ENCODE results near the gene RAPGEF2.

Gene RAPGEF2

GRCh38 chr4:159191989-159192388 is 89.1 kb downstream of the RAPGEF2 start:
- DNase-seq (ENCODE audit: low read depth in 3 of 3, low spot score in 1 of 3) = no peak

GRCh38 chr4:159193046-159193620 is 90.3 kb downstream of the RAPGEF2 start:
- DNase-seq (ENCODE audit: low read depth in 3 of 3, low spot score in 1 of 3) = no peak

DNA sequence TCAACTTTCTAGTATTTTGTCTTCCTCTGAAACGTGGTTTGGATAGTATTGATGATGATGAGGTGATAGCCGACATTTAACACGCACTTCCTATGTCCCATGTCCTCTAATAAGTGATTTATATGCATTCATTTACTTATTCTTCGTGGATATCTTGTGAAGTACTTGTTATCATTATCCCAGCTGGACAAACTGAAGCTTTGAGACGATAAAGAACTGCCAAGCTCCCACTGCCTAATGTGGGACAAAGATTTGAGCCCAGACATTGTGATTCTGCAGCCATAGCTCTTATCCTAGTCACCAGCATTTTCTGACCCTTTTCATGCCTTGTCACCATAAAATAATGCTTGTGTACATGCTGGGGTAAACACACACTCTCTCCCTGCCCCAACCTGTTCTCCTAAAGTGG is 92.5 kb downstream of the RAPGEF2 start:
- DNase-seq (ENCODE audit: low read depth in 3 of 3, low spot score in 1 of 3) = no peak

DNA sequence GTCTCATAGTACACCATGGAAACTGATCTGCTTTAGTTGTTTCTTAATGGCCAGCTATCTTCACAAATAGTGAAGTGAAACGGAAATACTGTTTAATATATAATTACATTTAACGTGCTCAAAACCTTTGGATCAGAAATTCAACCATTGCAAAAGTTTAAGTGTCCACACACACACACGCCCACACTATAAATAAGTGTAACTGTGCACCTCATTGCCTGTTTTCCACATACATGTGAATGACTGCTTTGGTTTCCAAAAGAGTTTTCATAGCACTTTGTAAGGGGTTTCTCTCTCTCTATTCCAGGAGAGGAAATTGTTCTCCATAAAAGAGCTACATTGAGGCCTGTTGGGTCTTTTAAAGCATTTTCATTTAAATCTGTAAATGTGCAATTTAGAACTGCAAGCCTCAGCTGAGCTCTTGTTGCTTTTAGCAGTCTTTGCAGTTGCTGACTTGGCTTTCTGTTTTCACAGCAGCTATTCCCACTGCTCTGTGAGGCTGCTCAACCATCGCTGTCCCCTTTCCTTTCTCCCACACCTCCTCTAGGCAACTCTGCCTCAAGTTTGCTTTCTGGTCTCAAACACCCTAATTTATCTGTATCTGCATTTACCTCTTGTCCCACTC is 94.5 kb downstream of the RAPGEF2 start:
- no peak for DNase-seq (ENCODE audit: low read depth in 3 of 3, low spot score in 1 of 3)

GRCh38 chr4:159197885-159198269 is 95.0 kb downstream of the RAPGEF2 start:
- DNase-seq (ENCODE audit: low read depth in 3 of 3, low spot score in 1 of 3) = no peak

GRCh38 chr4:159199826-159200225 is 96.9 kb downstream of the RAPGEF2 start:
- DNase-seq (ENCODE audit: low read depth in 3 of 3, low spot score in 1 of 3) = no peak

- DNase-seq (ENCODE audit: low read depth in 3 of 3, low spot score in 1 of 3) = no peak
These were observed 98.3 kb downstream of the RAPGEF2 start for GRCh38 chr4:159201168-159201567.

DNA sequence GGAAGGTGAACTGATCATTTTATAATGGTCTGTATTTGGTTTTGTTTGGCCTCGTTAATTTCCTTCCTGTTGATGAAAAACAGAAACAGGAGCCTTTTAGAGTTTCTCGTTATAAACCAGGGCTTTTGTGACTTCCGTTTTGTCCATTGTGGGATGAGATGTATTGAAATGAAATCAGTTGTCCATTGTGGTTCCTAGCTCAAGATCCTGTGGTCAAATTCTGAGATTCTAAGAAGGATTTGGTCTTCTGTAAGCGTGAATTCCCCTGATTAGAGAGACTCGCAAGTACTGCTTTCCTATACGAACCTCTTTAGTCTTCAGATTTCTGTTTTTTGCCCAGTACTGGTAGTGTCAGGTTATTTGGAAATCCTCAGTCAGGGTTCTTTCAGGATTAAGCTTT is 101.7 kb downstream of the RAPGEF2 start:
- no peak for DNase-seq (ENCODE audit: low read depth in 3 of 3, low spot score in 1 of 3)

DNA sequence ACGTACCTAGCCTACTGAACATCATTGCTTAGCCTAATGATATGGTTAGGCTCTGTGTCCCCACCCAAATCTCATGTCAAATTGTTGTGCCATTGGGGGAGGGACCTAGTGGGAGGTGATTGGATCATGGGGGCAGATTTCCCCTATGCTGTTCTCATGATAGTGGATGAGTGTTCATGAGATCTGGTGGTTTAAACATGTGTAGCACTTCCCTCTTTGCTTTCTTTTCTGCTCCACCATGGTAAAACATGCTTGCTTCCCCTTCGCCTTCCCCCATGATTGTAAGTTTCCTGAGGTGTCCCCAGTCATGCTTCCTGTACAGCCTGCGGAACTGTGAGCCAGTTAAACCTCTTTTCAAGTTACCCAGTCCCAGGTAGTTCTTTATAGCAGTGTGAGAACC is 102.6 kb downstream of the RAPGEF2 start:
- no peak for DNase-seq (ENCODE audit: low read depth in 3 of 3, low spot score in 1 of 3)

- DNase-seq (ENCODE audit: low read depth in 3 of 3, low spot score in 1 of 3) = peak in 1 of 3 donors; percentile 2
These were observed 103.6 kb downstream of the RAPGEF2 start for GRCh38 chr4:159206427-159206871.

DNA sequence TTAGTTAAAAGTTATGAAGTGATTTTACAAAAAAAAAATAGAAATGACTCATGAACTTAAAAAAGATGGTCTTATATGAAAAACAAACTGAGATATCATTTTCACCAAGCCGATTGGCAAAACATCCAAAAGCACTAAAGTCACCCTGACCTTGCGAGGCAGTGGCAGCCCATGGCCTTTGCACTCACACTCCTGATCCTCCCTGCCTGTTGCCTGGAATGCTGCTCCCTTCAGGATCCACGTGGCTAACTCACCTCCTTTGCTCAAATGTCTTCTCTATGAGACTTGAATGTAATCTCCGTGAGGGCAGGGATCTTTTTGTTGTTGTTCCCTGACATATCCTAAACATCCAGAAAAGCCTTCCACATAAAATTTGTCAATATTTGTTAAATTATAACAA is 106.4 kb downstream of the RAPGEF2 start:
- DNase-seq (ENCODE audit: low read depth in 3 of 3, low spot score in 1 of 3) = no peak

DNA sequence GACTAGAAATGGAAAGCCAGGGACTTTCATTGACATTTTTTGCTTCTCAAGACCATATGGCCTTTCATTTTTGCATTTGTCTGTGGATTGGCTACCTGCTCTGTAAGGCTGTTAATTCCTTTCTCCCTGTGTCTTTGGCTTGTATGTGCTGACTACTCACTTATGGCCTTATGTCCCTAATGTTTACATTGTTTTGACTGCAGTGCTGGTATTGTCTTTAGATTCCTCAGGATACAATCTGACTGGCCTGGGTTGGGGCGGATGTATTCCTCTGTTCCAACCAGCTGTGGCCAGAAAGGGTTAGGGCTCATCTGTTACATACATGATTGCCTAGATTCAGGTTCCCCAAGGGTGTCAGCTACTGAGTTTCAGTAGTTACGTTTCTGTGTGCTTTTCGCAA is 108.1 kb downstream of the RAPGEF2 start:
- DNase-seq (ENCODE audit: low read depth in 3 of 3, low spot score in 1 of 3) = no peak

DNA sequence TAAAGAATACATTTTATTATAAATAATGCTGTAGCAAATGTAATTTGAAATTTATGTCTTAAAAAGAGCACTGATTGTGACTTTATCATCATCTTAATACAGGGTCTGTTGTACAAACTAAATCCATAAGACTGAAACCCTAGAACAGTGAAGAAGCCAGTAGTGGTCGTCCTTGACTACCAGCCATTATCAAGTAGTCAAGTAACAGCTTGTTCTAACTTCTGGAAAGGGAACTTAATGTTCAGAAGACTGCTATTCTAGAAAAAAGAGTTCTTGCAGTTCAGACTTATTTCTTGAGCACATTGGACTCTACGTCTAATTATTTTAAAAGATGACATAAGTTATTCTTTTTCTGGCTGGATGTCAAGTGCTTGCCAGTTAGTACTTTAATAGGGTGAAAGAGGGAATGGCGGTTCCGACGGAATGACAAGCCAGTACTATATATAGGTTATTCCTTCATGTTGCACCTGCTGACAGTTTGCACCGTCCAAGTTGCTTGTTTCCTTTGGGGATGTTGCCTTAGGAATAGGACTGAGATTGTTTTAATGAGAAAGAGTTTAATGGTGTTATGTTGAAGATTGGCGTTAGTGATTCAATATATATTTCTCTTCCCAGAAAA is 109.9 kb downstream of the RAPGEF2 start:
- DNase-seq (ENCODE audit: low read depth in 3 of 3, low spot score in 1 of 3) = no peak

DNA sequence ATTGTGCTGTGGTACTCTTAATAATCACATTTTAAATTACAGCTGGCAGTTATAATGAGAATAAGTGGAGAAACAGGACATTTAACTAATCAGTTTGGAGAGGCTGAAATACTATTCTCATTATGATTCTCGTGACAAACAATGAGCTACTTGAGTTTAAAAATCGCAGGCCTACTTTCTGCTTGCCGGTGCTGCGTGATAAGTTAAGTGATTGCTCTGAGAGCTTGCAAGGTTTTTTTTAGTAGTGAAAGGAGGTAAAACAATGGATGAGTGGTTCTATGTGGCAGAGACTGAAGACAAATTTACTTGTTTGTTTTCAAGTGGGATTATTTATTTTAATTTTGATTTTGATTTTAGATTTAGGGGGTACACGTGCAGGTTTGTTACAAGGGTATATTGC is 114.0 kb downstream of the RAPGEF2 start:
- DNase-seq (ENCODE audit: low read depth in 3 of 3, low spot score in 1 of 3) = no peak

DNA sequence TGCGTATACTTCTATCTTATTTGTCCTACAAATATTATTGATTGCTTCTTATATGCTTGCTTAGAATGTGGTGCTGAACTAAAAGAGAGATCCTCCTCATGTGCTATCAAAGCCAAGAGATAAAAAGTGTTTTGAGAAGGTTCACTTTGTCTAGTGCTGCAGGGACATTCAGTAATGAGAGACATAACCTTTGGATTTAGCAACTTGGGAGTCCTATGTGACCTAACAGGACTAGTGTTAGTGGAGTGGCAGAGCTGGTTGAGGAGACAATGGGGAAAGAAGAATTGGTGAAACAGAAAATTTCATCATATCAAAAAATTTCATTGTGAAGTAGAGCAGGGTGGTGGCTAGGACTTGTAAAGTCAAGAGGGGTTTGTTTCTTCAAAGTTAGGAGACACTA is 117.0 kb downstream of the RAPGEF2 start:
- no peak for DNase-seq (ENCODE audit: low read depth in 3 of 3, low spot score in 1 of 3)

DNA sequence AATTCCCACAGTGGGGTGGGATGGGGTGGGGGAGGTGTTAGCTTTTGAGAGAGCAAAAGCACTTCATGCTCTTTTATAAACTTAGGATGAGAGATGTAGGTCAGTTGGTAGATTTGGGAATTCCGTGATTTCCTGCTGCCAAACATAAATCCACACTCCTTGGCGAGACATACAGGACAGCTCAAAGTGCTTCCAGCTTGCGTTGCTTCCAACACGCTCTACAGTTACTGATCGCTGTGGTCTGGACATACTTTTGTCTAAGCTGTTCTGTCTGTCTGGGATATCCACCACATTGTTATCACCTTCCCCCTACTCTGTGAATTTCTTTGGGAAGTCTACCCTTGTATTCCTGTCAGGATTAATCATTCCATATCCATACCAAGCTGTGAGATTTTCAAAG is 117.5 kb downstream of the RAPGEF2 start:
- no peak for DNase-seq (ENCODE audit: low read depth in 3 of 3, low spot score in 1 of 3)

DNA sequence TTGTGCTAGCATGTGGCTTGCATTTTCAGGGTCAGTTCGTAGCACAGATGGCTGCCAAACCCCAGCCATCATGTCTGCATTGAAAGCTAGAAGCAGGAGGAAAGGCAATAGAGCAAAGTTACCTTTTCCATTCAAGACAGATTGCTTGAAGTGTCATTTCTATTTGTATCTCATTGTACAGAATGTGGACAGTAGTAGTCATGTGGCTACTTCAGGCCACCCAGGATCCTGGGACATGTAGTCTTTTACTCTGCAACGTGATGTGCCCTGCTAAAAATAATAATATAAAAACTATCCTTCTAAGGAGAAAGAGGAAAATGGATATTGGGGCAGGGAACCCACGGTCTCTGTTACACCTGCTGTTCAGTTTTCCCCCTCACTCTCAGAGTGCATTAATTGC is 118.4 kb downstream of the RAPGEF2 start:
- DNase-seq (ENCODE audit: low read depth in 3 of 3, low spot score in 1 of 3) = no peak

DNA sequence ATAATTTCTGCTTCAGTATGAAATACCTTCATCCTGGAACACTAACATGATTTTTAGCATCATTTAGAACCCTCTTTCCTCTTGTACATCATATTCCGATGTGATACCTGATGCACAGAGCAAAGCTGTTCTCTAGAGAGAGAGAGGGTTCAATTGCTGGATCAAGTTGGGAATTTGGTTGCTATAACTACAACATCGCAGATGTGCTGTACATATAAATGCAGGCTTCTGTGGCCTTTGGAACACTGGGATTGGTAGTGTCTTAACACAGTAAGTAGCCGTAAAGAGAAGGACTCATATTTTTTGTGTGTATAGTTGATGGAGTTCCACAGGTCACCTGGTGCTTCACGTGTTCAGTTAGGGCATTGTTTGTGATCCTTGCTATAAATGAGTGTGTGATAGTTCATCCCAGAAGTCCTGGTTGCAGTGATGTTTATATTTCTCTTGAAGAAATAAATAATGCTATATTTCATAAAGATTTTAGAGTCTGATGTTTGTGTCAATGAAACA is 119.2 kb downstream of the RAPGEF2 start:
- DNase-seq (ENCODE audit: low read depth in 3 of 3, low spot score in 1 of 3) = no peak

- no peak for DNase-seq (ENCODE audit: low read depth in 3 of 3, low spot score in 1 of 3)
These were observed 121.5 kb downstream of the RAPGEF2 start for GRCh38 chr4:159224408-159224807.

DNA sequence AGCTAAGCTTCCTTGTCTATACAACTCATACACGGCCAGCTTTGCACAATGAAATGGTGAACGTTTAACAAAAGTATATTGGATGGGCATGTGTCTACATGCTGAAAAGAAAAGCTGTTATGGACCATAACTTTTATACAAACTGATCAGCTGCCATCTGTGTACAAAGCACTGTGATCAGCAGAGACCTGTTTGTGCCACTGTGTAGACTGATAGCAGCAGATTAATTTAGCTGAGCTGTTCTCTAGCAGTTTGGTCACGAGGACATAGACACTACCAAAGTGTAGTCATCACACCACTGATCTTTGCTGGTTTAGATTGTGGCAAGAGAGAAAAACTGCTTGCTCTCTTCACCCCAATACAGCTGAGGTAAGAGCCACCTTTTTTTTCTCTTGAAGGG is 124.5 kb downstream of the RAPGEF2 start:
- no peak for DNase-seq (ENCODE audit: low read depth in 3 of 3, low spot score in 1 of 3)

- DNase-seq (ENCODE audit: low read depth in 3 of 3, low spot score in 1 of 3) = no peak
These were observed 125.1 kb downstream of the RAPGEF2 start for GRCh38 chr4:159227984-159228383.

DNA sequence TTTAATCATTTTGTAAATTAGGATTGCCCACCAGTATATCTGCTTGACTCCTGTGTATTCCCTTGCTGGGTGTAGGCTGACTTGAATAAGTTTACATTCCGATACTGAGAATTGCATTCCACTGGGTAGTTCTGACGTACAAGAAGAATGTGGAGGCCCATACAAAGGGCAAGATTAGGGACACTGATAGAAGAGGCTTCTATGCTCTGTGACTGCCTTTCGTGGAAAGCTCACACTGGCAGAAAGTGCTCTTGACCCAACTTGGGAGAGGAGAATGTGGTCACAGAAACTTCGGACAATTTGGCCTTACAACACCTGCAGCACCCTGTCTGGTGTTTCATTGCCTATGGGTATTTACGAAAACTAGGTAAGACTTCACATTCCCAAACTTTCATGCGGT is 126.3 kb downstream of the RAPGEF2 start:
- no peak for DNase-seq (ENCODE audit: low read depth in 3 of 3, low spot score in 1 of 3)

All from stimulated activated CD4-positive, alpha-beta T cell treated with anti-CD3 and anti-CD28 coated beads, TNF-alpha, amount 100 ng/mL, for 1 hour (primary cell).